Pancreas (tissue), 10 donors: ENCODE measurements around the gene CCM2L. TPM values are rescaled to one million over a fixed set of nuclear protein-coding genes. Genes with fewer than 3 reads are reported as not detected.

Source experiments
- ATAC-seq, 4 donors: fragments of 200-7000 bp; cut with Tn5 transposase; one replicate each; pipeline versions ENCODE4 v1.8.0 to v1.9.1; 2020; ENCODE audit warnings: mild to moderate bottlenecking in 4 of 4, moderate library complexity in 4 of 4
- DNase-seq, 6 donors: peaks; one replicate each; pipeline ENCODE4 v3.0.0-alpha.2; 2020
- FAIRE-seq: peaks from 2 replicates; lab custom pipeline; 2012; peaks lifted over from hg19 to GRCh38; lab: Jason Lieb, UNC
- H3K27ac ChIP-seq, 4 donors: fragments of 200-600 bp; sonication (generic); 1 replicate in 3 of 4; 2 replicates in 1 of 4; pipeline versions ENCODE4 v1.5.0 to v1.8.0; 2020
- H3K27me3 ChIP-seq, 4 donors: fragments of 200-600 bp; one replicate each; pipeline ENCODE4 v1.8.0; 2021
- H3K36me3 ChIP-seq, 3 donors: fragments of 200-600 bp; sonication (generic) in 1 of 3; one replicate each; pipeline versions ENCODE4 v1.5.0 to v1.8.0; 2020 to 2021
- H3K4me1 ChIP-seq, 3 donors: fragments of 200-600 bp; one replicate each; pipeline ENCODE4 v1.8.0; 2021
- H3K4me3 ChIP-seq, 4 donors: fragments of 200-600 bp; sonication (generic) in 2 of 4; one replicate each; pipeline versions ENCODE4 v1.5.0 to v1.8.0; 2020 to 2021
- H3K9me3 ChIP-seq, 4 donors: fragments of 200-600 bp; one replicate each; pipeline ENCODE4 v1.8.0; 2021
- WGBS, 2 donors: extraction: QIAGEN DNeasy Blood & Tissue Kit; methylation state at CpG; one replicate each; pipeline ENCODE4 v1.1.7; 2013; 5-methylcytosine and 5-hydroxymethylcytosine counted together
- intact Hi-C, 3 donors: fragments of 100-400 bp; cut with DNase I; formaldehyde crosslinking; loops; one replicate each; pipeline versions ENCODE4 v1.11.1 to v1.14.2; 2022
- polyA plus RNA-seq, 2 donors: library from polyadenylated mRNA; stranded (reverse); fragments of 200-250 nt; gene quantifications; one replicate each; pipeline ENCODE4 v1.2.3, GENCODE V29; 2013
- total RNA-seq, 6 donors: library from RNA; stranded (reverse); fragmentation: NEBNext Ultra II Directional in 4 of 6; extraction: Animal tissue kit (Norgen Biotek cat#: 25700) in 4 of 6; gene quantifications; one replicate each; pipeline versions ENCODE4 v1.2.1 to v1.2.4, GENCODE V29; 2021 to 2023
- TF ChIP-seq, protein P1 (sequence below), 4 donors: fragments of 200-600 bp; sonication (generic) in 3 of 4; IDR thresholded peaks; one replicate each; pipeline versions ENCODE4 v1.5.0 to v1.8.0; 2021; ENCODE audit warnings: antibody characterized with exemption in 4 of 4
- donor health status: healthy with polysubstance abuse.
- donor health status: DM: no; HTN: no; CAD: no; lungs with moderate emphysema.
- donor health status: DM: no; HTN: no; CAD: no.
- donor health status: control.
- donor health status: control.
- donor health status: Bipolar disorder and iron deficiency.
- donor health status: DM: yes; HTN: yes; CAD: no.
- donor health status: DM: no; HTN: no; CAD: no.
- donor health status: DM: no; HTN: no; CAD: no.
- donor health status: DM: yes; HTN: yes; CAD: no.

The CCM2L gene
- total and polyA plus RNA-seq, 8 donors: 0.31 to 6.7 (median 0.98) TPM

DNA sequence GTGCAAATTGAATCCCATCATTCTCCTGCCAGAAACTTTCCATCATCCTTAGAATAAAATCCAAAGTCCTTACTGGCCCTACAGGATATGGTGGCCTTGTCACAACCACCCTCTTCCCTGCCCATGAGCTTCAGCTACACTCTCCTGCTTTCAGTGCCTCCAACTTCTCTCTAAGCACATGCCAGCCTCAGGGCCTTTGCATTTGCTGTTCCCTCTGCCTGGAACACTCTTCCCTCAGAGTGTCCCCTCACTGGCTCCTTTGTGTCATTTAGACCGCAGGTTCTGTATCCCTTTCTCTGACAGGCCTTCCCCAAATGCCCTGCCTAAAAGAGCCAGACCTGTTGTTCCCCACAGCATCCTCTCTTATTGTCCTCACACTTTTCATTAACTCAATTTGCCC is 60.0 kb downstream of the CCM2L start:
- H3K36me3 ChIP-seq: no peaks in the 10 kb centered on the region
- no peak for FAIRE-seq
- intact Hi-C loops: no loop called here
- DNase-seq: no peak
- H3K9me3 ChIP-seq: no peaks in the 10 kb centered on the region
- no peaks in the 10 kb centered on the region for H3K27me3 ChIP-seq
- H3K27ac ChIP-seq: no peak overlapping the region
- TF ChIP-seq, protein P1, sequence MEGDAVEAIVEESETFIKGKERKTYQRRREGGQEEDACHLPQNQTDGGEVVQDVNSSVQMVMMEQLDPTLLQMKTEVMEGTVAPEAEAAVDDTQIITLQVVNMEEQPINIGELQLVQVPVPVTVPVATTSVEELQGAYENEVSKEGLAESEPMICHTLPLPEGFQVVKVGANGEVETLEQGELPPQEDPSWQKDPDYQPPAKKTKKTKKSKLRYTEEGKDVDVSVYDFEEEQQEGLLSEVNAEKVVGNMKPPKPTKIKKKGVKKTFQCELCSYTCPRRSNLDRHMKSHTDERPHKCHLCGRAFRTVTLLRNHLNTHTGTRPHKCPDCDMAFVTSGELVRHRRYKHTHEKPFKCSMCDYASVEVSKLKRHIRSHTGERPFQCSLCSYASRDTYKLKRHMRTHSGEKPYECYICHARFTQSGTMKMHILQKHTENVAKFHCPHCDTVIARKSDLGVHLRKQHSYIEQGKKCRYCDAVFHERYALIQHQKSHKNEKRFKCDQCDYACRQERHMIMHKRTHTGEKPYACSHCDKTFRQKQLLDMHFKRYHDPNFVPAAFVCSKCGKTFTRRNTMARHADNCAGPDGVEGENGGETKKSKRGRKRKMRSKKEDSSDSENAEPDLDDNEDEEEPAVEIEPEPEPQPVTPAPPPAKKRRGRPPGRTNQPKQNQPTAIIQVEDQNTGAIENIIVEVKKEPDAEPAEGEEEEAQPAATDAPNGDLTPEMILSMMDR (IDR thresholded peaks at IDR 0.05): no peak
- H3K4me3 ChIP-seq: no peak overlapping the region
- 78 to 88% methylated on average over 1 of the region's 1 CpG for WGBS, 2 donors
- ATAC-seq: no peak
- H3K4me1 ChIP-seq: no peaks in the 10 kb centered on the region

DNA sequence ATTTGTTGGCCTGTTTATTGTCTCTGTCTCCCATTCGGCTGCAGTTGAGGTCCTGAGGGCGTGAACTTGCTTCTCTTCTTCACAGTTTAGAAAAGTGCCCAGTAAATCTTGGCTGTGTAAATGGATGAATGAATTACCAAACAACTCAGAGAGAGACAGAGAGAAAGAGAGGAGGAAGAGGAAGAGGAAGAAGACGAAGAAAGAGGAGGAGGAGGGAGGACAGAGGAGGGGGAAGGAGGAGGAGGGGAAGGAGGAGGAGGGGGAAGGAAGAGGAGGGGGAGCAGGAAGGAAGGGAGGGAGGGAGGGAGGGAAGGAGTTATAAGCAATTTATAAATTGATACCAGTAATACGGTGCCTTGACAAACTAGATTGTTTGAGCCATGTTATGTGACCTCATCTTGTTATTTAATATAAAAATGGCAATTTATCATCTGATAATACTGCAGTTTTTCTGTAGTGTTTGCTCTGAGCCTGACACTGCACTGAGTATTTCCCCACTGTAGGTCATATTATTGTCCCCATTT is 60.5 kb downstream of the CCM2L start:
- ATAC-seq: no peak
- H3K4me1 ChIP-seq: no peaks in the 10 kb centered on the region
- no peaks in the 10 kb centered on the region for H3K9me3 ChIP-seq
- WGBS, 2 donors: 30 to 45% methylated on average over 4 of the region's 4 CpGs
- FAIRE-seq: no peak
- no peak overlapping the region for H3K27ac ChIP-seq
- H3K4me3 ChIP-seq: no peak overlapping the region
- H3K36me3 ChIP-seq: no peaks in the 10 kb centered on the region
- TF ChIP-seq, protein P1 (IDR thresholded peaks at IDR 0.05): no peak
- H3K27me3 ChIP-seq: no peaks in the 10 kb centered on the region
- no peak for DNase-seq
- intact Hi-C loops: no loop called here

DNA sequence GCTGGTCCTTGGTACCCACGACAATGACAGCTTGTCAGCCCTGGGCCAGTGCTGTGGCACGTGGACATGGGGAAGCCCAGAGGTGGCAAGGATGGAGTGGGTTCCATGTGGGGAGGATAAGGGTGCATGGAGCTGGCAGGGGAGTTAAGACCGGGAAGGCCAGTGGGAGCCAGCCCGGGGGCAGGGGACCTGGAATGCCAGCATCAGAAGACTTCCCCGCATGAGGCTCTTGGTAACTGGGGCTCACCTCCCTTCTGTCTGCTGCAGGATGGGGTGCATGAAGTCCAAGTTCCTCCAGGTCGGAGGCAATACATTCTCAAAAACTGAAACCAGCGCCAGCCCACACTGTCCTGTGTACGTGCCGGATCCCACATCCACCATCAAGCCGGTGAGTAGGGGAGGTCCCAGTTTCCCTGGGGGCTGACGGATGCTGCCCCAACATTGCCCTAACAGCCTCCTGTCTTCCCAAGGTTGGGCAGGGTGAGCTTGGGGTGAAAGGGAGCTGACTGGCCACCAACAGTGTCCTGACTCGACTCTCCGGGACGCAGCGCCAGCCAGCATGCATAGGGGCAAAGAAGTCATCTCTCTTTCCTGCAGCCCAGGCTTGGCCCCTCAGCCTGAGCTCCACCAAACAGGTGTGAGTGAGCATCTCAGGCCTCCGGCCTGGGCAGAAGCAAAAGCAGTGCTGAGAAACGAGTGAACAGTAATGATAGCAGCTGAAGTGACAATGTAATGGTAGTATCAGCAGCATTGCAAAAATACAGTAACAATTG is 61.3 kb downstream of the CCM2L start:
- no peak for ATAC-seq
- Histone ChIP-seq H3K27me3 (no peaks in the 10 kb centered on the region), H3K4me1 (no peaks in the 10 kb centered on the region), H3K36me3 (no peaks in the 10 kb centered on the region), H3K27ac (no peak overlapping the region), H3K4me3 (no peak overlapping the region), H3K9me3 (no peaks in the 10 kb centered on the region)
- intact Hi-C loops: no loop called here
- TF ChIP-seq, protein P1 (IDR thresholded peaks at IDR 0.05): no peak
- DNase-seq: no peak
- no peak for FAIRE-seq
- WGBS, 2 donors: 64 to 75% methylated on average over 17 of the region's 17 CpGs

DNA sequence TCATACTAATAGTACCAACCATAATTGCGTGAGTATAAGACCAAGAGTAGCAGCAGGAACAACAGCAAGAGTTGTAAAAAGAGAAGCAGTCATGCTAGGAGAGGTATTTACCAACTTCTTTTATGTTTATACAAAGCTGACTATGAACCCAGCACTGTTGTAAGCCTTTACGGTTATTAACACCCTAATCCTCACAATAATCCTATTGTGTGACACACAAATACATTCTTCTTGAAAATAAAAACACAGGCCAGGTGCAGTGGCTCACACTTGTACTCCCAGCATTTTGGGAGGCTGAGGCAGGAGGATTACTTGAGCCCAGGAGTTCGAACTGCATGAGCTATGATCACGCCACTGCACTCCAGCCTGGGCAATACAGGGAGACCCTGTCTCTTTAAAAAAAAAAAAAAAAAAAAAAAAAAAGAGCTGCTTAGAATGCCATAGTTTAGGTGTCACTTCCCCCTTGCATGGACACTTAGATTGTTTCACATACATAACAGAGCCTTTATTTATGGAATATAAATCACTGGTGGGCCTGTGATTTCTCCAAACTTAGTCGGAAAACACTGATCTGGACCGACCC is 62.0 kb downstream of the CCM2L start:
- TF ChIP-seq, protein P1 (IDR thresholded peaks at IDR 0.05): no peak
- Histone ChIP-seq H3K27ac (no peak overlapping the region), H3K4me3 (no peak overlapping the region), H3K9me3 (no peaks in the 10 kb centered on the region), H3K36me3 (no peaks in the 10 kb centered on the region), H3K27me3 (no peaks in the 10 kb centered on the region), H3K4me1 (no peaks in the 10 kb centered on the region)
- no peak for ATAC-seq
- WGBS, 2 donors: 71 to 73% methylated on average over 6 of the region's 6 CpGs
- no peak for FAIRE-seq
- DNase-seq: no peak
- intact Hi-C loops: no loop called here

DNA sequence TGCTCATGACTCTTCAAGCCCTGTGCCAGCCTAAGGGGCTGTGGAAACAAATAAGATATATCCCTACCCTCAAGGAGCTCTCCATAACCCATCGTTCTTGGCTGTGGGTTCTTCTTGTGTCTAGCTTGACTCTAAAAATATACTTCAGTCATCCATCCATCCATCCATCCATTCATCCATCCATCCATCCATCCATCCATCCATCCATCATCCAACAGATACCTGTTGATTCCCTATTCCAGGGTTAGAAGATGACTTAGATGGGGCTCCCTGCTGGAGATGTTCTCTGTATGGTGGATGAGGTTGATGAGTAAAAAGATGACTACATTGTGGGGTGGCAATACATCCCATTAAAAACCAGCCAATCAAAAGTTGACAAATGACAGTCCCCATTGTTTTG is 65.3 kb downstream of the CCM2L start:
- intact Hi-C loops: no loop called here
- Histone ChIP-seq H3K4me1 (no peaks in the 10 kb centered on the region), H3K36me3 (no peaks in the 10 kb centered on the region), H3K27ac (no peak overlapping the region), H3K9me3 (no peaks in the 10 kb centered on the region), H3K4me3 (no peak overlapping the region), H3K27me3 (no peaks in the 10 kb centered on the region)
- 67 to 79% methylated on average over 1 of the region's 1 CpG for WGBS, 2 donors
- ATAC-seq (no peak), DNase-seq (no peak), FAIRE-seq (no peak)
- TF ChIP-seq, protein P1 (IDR thresholded peaks at IDR 0.05): no peak
